ENCODE data around the gene ERMAP. TPM values are rescaled to one million over a fixed set of nuclear protein-coding genes. Genes with fewer than 3 reads are reported as not detected.

Gene ERMAP
- total and polyA plus RNA-seq, 9 of the 15 experiments (the other 6 are each of a cell fraction or from before 2014, with no cell fraction given) = 8.0 to 31.4 (median 22.5) TPM

- TF ChIP-seq CUX1 (CRISPR knock-in tag; IDR thresholded peaks at IDR 0.05) (no peak), POLR2A (conservative IDR thresholded peaks at IDR 0.05) (no peak), NUFIP1 (IDR thresholded peaks at IDR 0.05; ENCODE audit: partially characterized antibody) (no peak), ZBTB40 (IDR thresholded peaks at IDR 0.05) (0 out of 2 replicates have a peak, but pooled peaks have one; percentile 27), ZBTB40 (CRISPR knock-in tag; IDR thresholded peaks at IDR 0.05) (no peak), NCOA2 (IDR thresholded peaks at IDR 0.05; ENCODE audit: partially characterized antibody in 2 of 2) (no peak), MTF1 (CRISPR knock-in tag; IDR thresholded peaks at IDR 0.05; ENCODE audit: borderline replicate concordance) (no peak), FOXP4 (CRISPR knock-in tag; IDR thresholded peaks at IDR 0.05; ENCODE audit: borderline replicate concordance) (no peak), E2F6 (IDR thresholded peaks at IDR 0.05; ENCODE audit: borderline replicate concordance in 1 of 2, extremely low read depth in 1 of 2, insufficient read depth in 1 of 2, insufficient read length in 1 of 2, low read depth in 1 of 2, low read length in 1 of 2, poor library complexity in 1 of 2, severe bottlenecking in 1 of 2) (no peak), ZNF217 (CRISPR knock-in tag; IDR thresholded peaks at IDR 0.05) (no peak)
Observed at GRCh38 chr1:42817976-42818375, 1.1 kb downstream of the ERMAP start (continued).

Measured in K562 (cell line).